Memory B cell (primary cell): ENCODE measurements around the gene GID8.

Source experiments
- ATAC-seq: fragments of 150-1000 bp; cut with Tn5 transposase; 2 replicates; pipeline ENCODE4 v1.10.0; 2021; ENCODE audit warnings: low read depth, mild to moderate bottlenecking, moderate library complexity
- DNase-seq, 2 donors: peaks; one replicate each; pipeline ENCODE4 v3.0.0; 2022; ENCODE audit warnings: low spot score in 2 of 2
- H3K27ac Mint-ChIP-seq: one replicate; pipeline ENCODE4 v1.8.0; 2022; ENCODE audit warnings: mild to moderate bottlenecking, moderate library complexity, mixed read lengths
- H3K27me3 Mint-ChIP-seq: one replicate; pipeline ENCODE4 v1.8.0; 2022; ENCODE audit warnings: mixed read lengths
- H3K36me3 Mint-ChIP-seq: one replicate; pipeline ENCODE4 v1.8.0; 2022; ENCODE audit warnings: mild to moderate bottlenecking, mixed read lengths
- H3K4me1 Mint-ChIP-seq: one replicate; pipeline ENCODE4 v1.8.0; 2022; ENCODE audit warnings: mixed read lengths
- H3K4me3 Mint-ChIP-seq: one replicate; pipeline ENCODE4 v1.8.0; 2022; ENCODE audit warnings: mild to moderate bottlenecking, moderate library complexity, mixed read lengths
- H3K9me3 Mint-ChIP-seq: one replicate; pipeline ENCODE4 v1.8.0; 2022; ENCODE audit warnings: mixed read lengths

GID8 gene

GRCh38 chr20:62908971-62909791 lies 28.8 kb upstream of the GID8 start:
- DNase-seq = no peak
- H3K9me3 Mint-ChIP-seq = no peaks in the 10 kb centered on the region
- H3K4me3 Mint-ChIP-seq = peak overlapping the region; percentile 5
- H3K36me3 Mint-ChIP-seq = peaks cover 36% of the 10 kb centered on the region
- H3K4me1 Mint-ChIP-seq = peaks cover 11% of the 10 kb centered on the region
- no peak for ATAC-seq
- H3K27me3 Mint-ChIP-seq = no peaks in the 10 kb centered on the region
- no peak overlapping the region for H3K27ac Mint-ChIP-seq

DNA sequence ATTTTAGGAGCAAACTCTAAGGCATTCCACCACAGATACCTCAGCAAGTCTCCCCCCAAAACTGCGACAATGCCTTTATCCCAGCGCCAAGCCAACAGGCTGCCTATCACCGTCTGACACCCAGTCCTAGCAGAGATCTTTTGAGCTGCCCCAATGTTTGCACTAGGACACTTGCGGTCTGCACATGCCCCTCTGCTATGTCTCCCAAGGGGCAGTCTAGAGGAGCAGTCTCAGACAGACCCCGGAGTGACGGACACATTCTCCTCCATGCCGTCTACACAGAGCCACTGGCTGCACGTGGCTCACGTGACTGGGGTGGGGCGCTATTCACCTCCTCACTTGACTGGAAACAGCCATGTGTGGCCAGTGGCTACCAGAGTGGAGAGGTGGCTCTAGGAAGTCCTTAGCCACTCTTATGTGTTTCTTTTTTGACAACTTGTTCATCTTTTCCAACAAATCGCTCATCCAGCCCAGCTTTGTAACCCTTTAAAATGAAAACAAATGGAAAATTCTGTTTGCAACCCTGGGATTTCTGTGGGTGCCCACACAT lies 27.7 kb upstream of the GID8 start:
- ATAC-seq (no peak), DNase-seq (no peak)
- H3K4me1 Mint-ChIP-seq = peaks cover 16% of the 10 kb centered on the region
- H3K4me3 Mint-ChIP-seq = no peak overlapping the region
- peak overlapping the region; percentile 80 for H3K27ac Mint-ChIP-seq
- peaks cover 28% of the 10 kb centered on the region for H3K36me3 Mint-ChIP-seq
- H3K27me3 Mint-ChIP-seq = no peaks in the 10 kb centered on the region
- H3K9me3 Mint-ChIP-seq = no peaks in the 10 kb centered on the region

- DNase-seq (no peak), ATAC-seq (no peak)
- H3K4me1 Mint-ChIP-seq = peaks cover 16% of the 10 kb centered on the region
- no peaks in the 10 kb centered on the region for H3K27me3 Mint-ChIP-seq
- no peaks in the 10 kb centered on the region for H3K9me3 Mint-ChIP-seq
- H3K36me3 Mint-ChIP-seq = peaks cover 24% of the 10 kb centered on the region
- H3K4me3 Mint-ChIP-seq = no peak overlapping the region
- peak overlapping the region; percentile 80 for H3K27ac Mint-ChIP-seq
These were observed 27.0 kb upstream of the GID8 start for GRCh38 chr20:62910777-62911497.

DNA sequence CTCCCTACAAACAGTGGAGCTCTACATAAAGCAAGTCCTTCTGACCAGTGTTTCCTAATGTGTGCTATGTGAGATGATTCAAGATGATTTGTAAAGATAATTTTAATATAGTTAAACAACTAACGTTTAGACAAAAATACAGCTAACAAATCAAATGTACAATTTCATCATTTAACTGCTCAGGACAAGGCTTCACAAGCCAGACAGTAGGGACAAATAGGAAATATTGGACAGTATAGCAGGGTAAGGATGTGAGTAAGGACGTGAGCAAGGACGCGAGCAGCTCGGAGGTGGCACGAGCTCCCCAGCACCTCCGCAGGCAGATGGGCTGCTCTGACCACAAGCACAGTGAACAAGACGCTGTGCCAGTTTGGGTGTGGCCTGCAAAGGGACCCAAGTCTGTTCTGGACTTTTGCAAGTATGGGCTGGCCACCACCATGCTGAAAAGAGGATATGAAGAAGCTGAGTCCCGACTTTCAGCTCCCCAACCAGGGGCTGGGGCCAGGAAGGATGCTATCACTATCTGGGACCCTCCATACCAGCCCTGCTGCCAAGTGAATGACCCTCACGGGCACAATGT lies 26.2 kb upstream of the GID8 start:
- no peaks in the 10 kb centered on the region for H3K9me3 Mint-ChIP-seq
- H3K36me3 Mint-ChIP-seq = peaks cover 22% of the 10 kb centered on the region
- no peak for ATAC-seq
- no peaks in the 10 kb centered on the region for H3K27me3 Mint-ChIP-seq
- no peak overlapping the region for H3K27ac Mint-ChIP-seq
- peaks cover 20% of the 10 kb centered on the region for H3K4me1 Mint-ChIP-seq
- no peak overlapping the region for H3K4me3 Mint-ChIP-seq
- DNase-seq = no peak

- Mint-ChIP-seq H3K36me3 (peaks cover 18% of the 10 kb centered on the region), H3K4me1 (peaks cover 27% of the 10 kb centered on the region), H3K4me3 (no peak overlapping the region), H3K9me3 (no peaks in the 10 kb centered on the region), H3K27ac (peak overlapping the region; percentile 67), H3K27me3 (no peaks in the 10 kb centered on the region)
- ATAC-seq = no peak
- no peak for DNase-seq
These were observed 24.8 kb upstream of the GID8 start for GRCh38 chr20:62913043-62913630.

DNA sequence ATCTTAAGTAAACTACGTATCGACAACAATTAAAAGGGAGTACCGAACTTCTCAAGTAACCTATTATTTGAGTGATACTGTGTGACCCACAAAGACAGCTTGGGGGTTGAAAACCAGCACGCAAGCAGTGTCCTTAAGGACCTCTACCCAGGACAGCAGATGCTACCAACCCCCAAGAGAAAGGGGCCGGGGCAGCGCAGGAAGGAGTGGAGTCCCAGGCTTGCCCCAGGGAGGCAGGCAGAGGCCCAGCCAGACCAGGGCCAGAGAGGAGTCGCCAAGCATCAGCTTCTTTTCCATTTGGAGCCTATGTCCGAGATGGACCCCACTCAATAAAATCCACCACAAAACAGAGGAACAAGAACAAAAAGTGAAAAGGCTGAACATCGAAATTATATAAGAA lies 23.5 kb upstream of the GID8 start:
- no peak overlapping the region for H3K4me3 Mint-ChIP-seq
- H3K27me3 Mint-ChIP-seq = no peaks in the 10 kb centered on the region
- no peaks in the 10 kb centered on the region for H3K9me3 Mint-ChIP-seq
- DNase-seq = no peak
- peak overlapping the region; percentile 77 for H3K27ac Mint-ChIP-seq
- H3K4me1 Mint-ChIP-seq = peaks cover 39% of the 10 kb centered on the region
- no peak for ATAC-seq
- H3K36me3 Mint-ChIP-seq = peaks cover 18% of the 10 kb centered on the region

GRCh38 chr20:62914970-62915457 lies 22.9 kb upstream of the GID8 start:
- ATAC-seq (no peak), DNase-seq (no peak)
- H3K4me1 Mint-ChIP-seq = peaks cover 40% of the 10 kb centered on the region
- no peaks in the 10 kb centered on the region for H3K27me3 Mint-ChIP-seq
- H3K36me3 Mint-ChIP-seq = peaks cover 15% of the 10 kb centered on the region
- H3K27ac Mint-ChIP-seq = peak overlapping the region; percentile 77
- no peak overlapping the region for H3K4me3 Mint-ChIP-seq
- H3K9me3 Mint-ChIP-seq = no peaks in the 10 kb centered on the region

- H3K27ac Mint-ChIP-seq = no peak overlapping the region
- DNase-seq = no peak
- peaks cover 49% of the 10 kb centered on the region for H3K4me1 Mint-ChIP-seq
- no peaks in the 10 kb centered on the region for H3K27me3 Mint-ChIP-seq
- no peak for ATAC-seq
- peaks cover 4% of the 10 kb centered on the region for H3K36me3 Mint-ChIP-seq
- H3K4me3 Mint-ChIP-seq = peak overlapping the region; percentile 8
- no peaks in the 10 kb centered on the region for H3K9me3 Mint-ChIP-seq
These were observed 21.1 kb upstream of the GID8 start for GRCh38 chr20:62916703-62917476.

DNA sequence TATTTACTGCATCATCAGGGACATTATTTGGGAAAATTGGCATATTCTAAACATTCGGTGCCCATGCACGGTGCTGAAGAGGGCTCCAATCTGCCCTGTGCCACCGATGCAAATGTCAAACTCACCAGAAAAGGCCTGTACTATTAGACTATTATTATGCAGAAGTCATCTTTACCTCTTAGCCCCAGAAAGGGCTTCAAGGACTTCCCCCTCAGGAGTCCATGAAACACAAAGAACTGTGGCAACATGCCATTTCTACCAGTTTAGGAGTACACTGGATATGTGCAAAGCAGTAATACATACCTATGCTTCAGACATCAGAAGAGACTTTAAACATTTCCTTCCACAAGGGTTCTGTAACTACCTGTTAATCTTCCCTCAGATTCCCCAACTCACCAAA lies 20.2 kb upstream of the GID8 start:
- H3K27ac Mint-ChIP-seq = no peak overlapping the region
- H3K9me3 Mint-ChIP-seq = no peaks in the 10 kb centered on the region
- no peak for ATAC-seq
- peak overlapping the region; percentile 75 for H3K4me3 Mint-ChIP-seq
- peaks cover 3% of the 10 kb centered on the region for H3K36me3 Mint-ChIP-seq
- no peaks in the 10 kb centered on the region for H3K27me3 Mint-ChIP-seq
- H3K4me1 Mint-ChIP-seq = peaks cover 57% of the 10 kb centered on the region
- no peak for DNase-seq

- no peak for DNase-seq
- H3K9me3 Mint-ChIP-seq = no peaks in the 10 kb centered on the region
- peak overlapping the region; percentile 78 for H3K27ac Mint-ChIP-seq
- ATAC-seq = peak; percentile 70
- H3K4me3 Mint-ChIP-seq = peak overlapping the region; percentile 75
- H3K27me3 Mint-ChIP-seq = no peaks in the 10 kb centered on the region
- H3K4me1 Mint-ChIP-seq = peaks cover 56% of the 10 kb centered on the region
- H3K36me3 Mint-ChIP-seq = peaks cover under 1% of the 10 kb centered on the region
These were observed 19.8 kb upstream of the GID8 start for GRCh38 chr20:62918147-62918546.

DNA sequence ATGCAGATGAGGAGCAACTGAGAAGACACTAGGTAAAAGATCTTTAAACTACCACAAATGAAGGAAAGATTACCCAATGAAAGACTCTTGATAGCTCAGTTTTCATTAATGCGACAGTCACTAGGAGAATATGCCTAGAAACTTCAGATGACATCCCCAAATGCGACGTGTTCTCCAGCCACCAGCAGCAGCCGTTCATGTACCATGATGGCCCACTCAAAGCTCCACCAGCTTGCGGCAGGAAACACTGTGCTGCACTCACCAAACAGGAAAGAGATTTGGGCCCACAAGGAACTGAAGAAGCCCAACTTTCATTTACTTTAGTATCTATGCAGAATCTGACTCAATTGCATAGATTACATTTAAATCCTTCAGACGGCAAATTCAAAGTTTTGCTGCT lies 19.1 kb upstream of the GID8 start:
- Mint-ChIP-seq H3K36me3 (no peaks in the 10 kb centered on the region), H3K27me3 (no peaks in the 10 kb centered on the region), H3K4me1 (peaks cover 54% of the 10 kb centered on the region), H3K27ac (peak overlapping the region; percentile 78), H3K9me3 (no peaks in the 10 kb centered on the region), H3K4me3 (peak overlapping the region; percentile 75)
- ATAC-seq (peak; percentile 52), DNase-seq (no peak)

- DNase-seq = no peak
These were observed 17.8 kb upstream of the GID8 start for GRCh38 chr20:62920039-62920645.

More at GRCh38 chr20:62920039-62920645, 17.8 kb upstream of the GID8 start:
- Mint-ChIP-seq H3K27me3 (no peaks in the 10 kb centered on the region), H3K4me1 (peaks cover 59% of the 10 kb centered on the region), H3K4me3 (peak overlapping the region; percentile 75), H3K27ac (peak overlapping the region; percentile 41), H3K36me3 (no peaks in the 10 kb centered on the region), H3K9me3 (no peaks in the 10 kb centered on the region)
- no peak for ATAC-seq
